KBM-7 (cell line): ENCODE data around the gene ABCA4.
A peak's percentile ranks its signal among the peaks of the same experiment; 100 is the strongest.

Source experiments
- DNase-seq: peaks from one replicate; pipeline ENCODE4 v3.0.0-alpha.2; 2015
- in situ Hi-C: fragments of 300-500 bp; cut with MboI; formaldehyde crosslinking; loops from 2 replicates; pipeline ENCODE4 v1.14.3; 2020; ENCODE audit warnings: low sequenced_read_pairs, low pct_unique_long_range_greater_than_20kb, mixed read lengths

ABCA4 gene

GRCh38 chr1:94043738-94044289, 77.1 kb downstream of the ABCA4 start:
- no peak for DNase-seq
- in situ Hi-C loops = no loop called here

GRCh38 chr1:94042388-94042787, 78.6 kb downstream of the ABCA4 start:
- in situ Hi-C loops = no loop called here
- DNase-seq = no peak

- no peak for DNase-seq
- in situ Hi-C loops = no loop called here
Observed at GRCh38 chr1:94039871-94040569, 80.9 kb downstream of the ABCA4 start.

- in situ Hi-C loops = no loop called here
- DNase-seq = peak; percentile 48
Observed at GRCh38 chr1:94039514-94039870, 81.5 kb downstream of the ABCA4 start.

- in situ Hi-C loops = no loop called here
- DNase-seq = no peak
Observed at GRCh38 chr1:94038511-94038910, 82.4 kb downstream of the ABCA4 start.

- in situ Hi-C loops = no loop called here
- no peak for DNase-seq
Observed at GRCh38 chr1:94037392-94038229, 83.3 kb downstream of the ABCA4 start.

- DNase-seq = no peak
- in situ Hi-C loops = no loop called here
Observed at GRCh38 chr1:94036730-94037129, 84.2 kb downstream of the ABCA4 start.

- DNase-seq = no peak
- in situ Hi-C loops = no loop called here
Observed at GRCh38 chr1:94033849-94034248, 87.1 kb downstream of the ABCA4 start.

GRCh38 chr1:94032637-94033036, 88.3 kb downstream of the ABCA4 start:
- in situ Hi-C loops = no loop called here
- no peak for DNase-seq

- no peak for DNase-seq
- in situ Hi-C loops = no loop called here
Observed at GRCh38 chr1:94031591-94031990, 89.4 kb downstream of the ABCA4 start.

GRCh38 chr1:94031154-94031553, 89.8 kb downstream of the ABCA4 start:
- DNase-seq = no peak
- in situ Hi-C loops = no loop called here

- in situ Hi-C loops = no loop called here
- no peak for DNase-seq
Observed at GRCh38 chr1:94029130-94029993, 91.6 kb downstream of the ABCA4 start.

GRCh38 chr1:94027721-94028515, 93.0 kb downstream of the ABCA4 start:
- in situ Hi-C loops = no loop called here

GRCh38 chr1:94026619-94027380, 94.1 kb downstream of the ABCA4 start:
- no peak for DNase-seq
- in situ Hi-C loops = no loop called here

More at GRCh38 chr1:94027721-94028515, 93.0 kb downstream of the ABCA4 start:
- DNase-seq = no peak

- in situ Hi-C loops = no loop called here
Observed at GRCh38 chr1:94025383-94026340, 95.3 kb downstream of the ABCA4 start.

GRCh38 chr1:94024104-94024792, 96.7 kb downstream of the ABCA4 start:
- no peak for DNase-seq
- in situ Hi-C loops = no loop called here

More at GRCh38 chr1:94025383-94026340, 95.3 kb downstream of the ABCA4 start:
- DNase-seq = peak; percentile 64
